ENCODE data around the gene GAS2. TPM values are rescaled to one million over a fixed set of nuclear protein-coding genes. Genes with fewer than 3 reads are reported as not detected.

Gene GAS2
- total and polyA plus RNA-seq, 2 donors (not counting 3 experiments of a cell fraction or from before 2014, with no cell fraction given): 0.54 to 0.88 TPM

GRCh38 chr11:22779850-22780249, 113.4 kb downstream of the GAS2 start:
- Histone ChIP-seq H3K4me1 (ENCODE audit: control insufficient read depth, extremely low read depth, insufficient read depth, low read length) (peaks cover 5% of the 10 kb centered on the region), H3K9me1 (replicated peaks; ENCODE audit: control insufficient read depth, extremely low read depth, insufficient read depth, low read length) (no peaks in the 10 kb centered on the region), H3K36me3 (ENCODE audit: control insufficient read depth in 2 of 2, extremely low read depth in 1 of 2, insufficient read depth in 2 of 2, low read length in 2 of 2) (no peaks in the 10 kb centered on the region), H3K9me3 (replicated peaks; ENCODE audit: control insufficient read depth, insufficient read depth, low read length) (no peaks in the 10 kb centered on the region), H3K79me2 (ENCODE audit: control insufficient read depth, insufficient read depth, low read length) (no peaks in the 10 kb centered on the region), H3K4me2 (ENCODE audit: insufficient read depth, low read length) (no peak overlapping the region), H4K20me1 (replicated peaks; ENCODE audit: control insufficient read depth, extremely low read depth, insufficient read depth, low read length) (no peaks in the 10 kb centered on the region), H3K27me3 (ENCODE audit: control insufficient read depth in 2 of 2, insufficient read depth in 2 of 2, low read length in 2 of 2) (peaks cover 0 to 6% of the 10 kb centered on the region in 2 experiments), H3K9ac (replicated peaks; ENCODE audit: extremely low read depth, insufficient read depth, low read length) (no peak overlapping the region), H3K27ac (ENCODE audit: insufficient read depth, low read depth, low read length) (no peak overlapping the region), H3K4me3 (replicated peaks in 1 of 3; ENCODE audit: insufficient read depth in 1 of 3, low read depth in 1 of 3, low read length in 3 of 3) (no peak overlapping the region), H2AFZ (ENCODE audit: low read depth, low read length) (no peak overlapping the region)
- TF ChIP-seq POLR2A (IDR thresholded peaks at IDR 0.05; ENCODE audit: low read depth, low read length) (no peak), JUN (IDR thresholded peaks at IDR 0.05; ENCODE audit: borderline replicate concordance, insufficient read depth, insufficient read length, low read depth) (no peak), CTCF (IDR thresholded peaks at IDR 0.05; ENCODE audit: extremely low read depth in 1 of 2, insufficient read depth in 1 of 2, low read depth in 1 of 2, low read length in 2 of 2) (no peak), GATA2 (IDR thresholded peaks at IDR 0.05; ENCODE audit: insufficient read depth, insufficient read length, low read depth, low read length) (no peak), MAX (IDR thresholded peaks at IDR 0.05; ENCODE audit: insufficient read depth, insufficient read length) (no peak), MYC (IDR thresholded peaks at IDR 0.05; ENCODE audit: low read depth, low read length) (no peak), EZH2 (IDR thresholded peaks at IDR 0.05; ENCODE audit: borderline replicate concordance, low read depth, low read length, severe bottlenecking) (no peak), FOS (IDR thresholded peaks at IDR 0.05; ENCODE audit: borderline replicate concordance, insufficient read depth, low read length) (no peak), POLR2AphosphoS5 (IDR thresholded peaks at IDR 0.05; ENCODE audit: insufficient read depth, low read depth, low read length) (no peak)
- ChIA-PET CTCF (no interaction called here), POLR2A (no interaction called here)
- intact Hi-C loops (cut with micrococcal nuclease) (no loop called here), dilution Hi-C loops (cut with MboI; ENCODE audit: extremely low pct_ligation_motif_present, low sequenced_read_pairs) (no loop called here)
- DNase-seq (ENCODE audit: low read depth, low spot score) (no peak), FAIRE-seq (no peak)
- no TSS peak for BruUV-seq (replicated peaks)
